ENCODE measurements around the gene CCR8. TPM values are rescaled to one million over a fixed set of nuclear protein-coding genes. Genes with fewer than 3 reads are reported as not detected.
"Not testable (repeated sequence)": the region's sequence is repeated elsewhere in the genome, so short reads cannot be mapped to it uniquely, and the experiment has no call there.

The CCR8 gene
- total RNA-seq, 1 donor from 2014 or later, result 12.8 TPM

- intact Hi-C loops (cut with micrococcal nuclease), result loop anchor here (1.0 to 2.0 kb wide), 2 partner anchors 11 to 14 kb away; no protein-coding TSS in a partner anchor
These were observed 17.5 kb downstream of the CCR8 start for GRCh38 chr3:39346785-39347585.

DNA sequence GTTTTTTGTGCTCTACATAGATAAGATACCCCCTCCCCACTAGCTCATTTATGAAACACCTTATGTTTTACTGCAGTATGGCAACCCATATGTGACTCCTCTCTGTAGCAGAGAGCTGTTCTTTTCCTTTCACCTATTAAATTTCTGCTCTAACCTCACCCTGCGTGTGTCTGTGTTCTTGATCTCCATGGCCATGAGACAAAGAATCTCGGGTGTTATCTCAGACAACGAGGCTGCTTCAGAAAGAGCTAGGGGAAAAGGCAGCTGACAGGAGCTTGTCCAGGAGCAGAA, 18.0 kb downstream of the CCR8 start:
- intact Hi-C loops (cut with micrococcal nuclease), result loop anchor here (2.0 kb wide), 1 partner anchor 15 kb away; no protein-coding TSS in a partner anchor

DNA sequence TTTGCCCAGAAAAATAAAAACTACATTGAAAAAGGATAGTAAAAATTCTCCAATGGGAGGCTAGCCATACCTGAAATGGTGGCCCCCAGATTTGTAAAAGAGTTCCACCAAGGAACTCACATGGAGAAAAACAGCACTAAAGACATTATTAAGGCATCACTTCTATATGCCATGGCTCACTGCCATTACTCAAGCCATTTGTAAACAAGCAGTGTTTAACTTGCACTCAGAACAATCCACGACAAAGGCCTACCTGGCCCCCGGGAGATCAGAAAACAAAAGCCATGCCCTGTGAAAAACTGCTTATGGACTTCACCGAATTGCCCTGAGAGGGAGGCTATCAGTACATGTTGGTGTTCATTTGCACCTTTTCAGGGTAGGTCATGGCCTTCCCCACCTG, 19.6 kb downstream of the CCR8 start:
- intact Hi-C loops (cut with micrococcal nuclease), result no loop called here

- intact Hi-C loops (cut with micrococcal nuclease), result no loop called here
These were observed 21.2 kb downstream of the CCR8 start for GRCh38 chr3:39350714-39351113.

DNA sequence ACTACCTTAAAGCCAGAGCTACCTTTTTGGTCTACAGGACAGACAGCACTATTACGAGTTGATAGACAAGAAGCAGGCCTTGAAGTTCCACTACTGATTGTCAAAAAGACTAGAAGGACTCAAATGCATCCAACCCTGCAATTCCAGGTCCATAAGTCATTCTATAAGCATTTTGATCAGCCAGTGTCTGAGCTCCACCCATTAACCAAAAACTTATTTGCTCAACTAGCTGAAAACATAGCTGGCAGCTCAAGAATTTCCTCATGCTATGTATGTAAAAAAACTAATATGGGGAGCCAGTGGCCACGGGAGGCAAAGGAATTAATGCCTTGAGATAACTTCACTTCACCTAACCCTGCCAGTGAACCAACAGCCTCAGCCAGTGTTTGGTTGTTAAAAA, 21.6 kb downstream of the CCR8 start:
- intact Hi-C loops (cut with micrococcal nuclease), result not testable (repeated sequence)

DNA sequence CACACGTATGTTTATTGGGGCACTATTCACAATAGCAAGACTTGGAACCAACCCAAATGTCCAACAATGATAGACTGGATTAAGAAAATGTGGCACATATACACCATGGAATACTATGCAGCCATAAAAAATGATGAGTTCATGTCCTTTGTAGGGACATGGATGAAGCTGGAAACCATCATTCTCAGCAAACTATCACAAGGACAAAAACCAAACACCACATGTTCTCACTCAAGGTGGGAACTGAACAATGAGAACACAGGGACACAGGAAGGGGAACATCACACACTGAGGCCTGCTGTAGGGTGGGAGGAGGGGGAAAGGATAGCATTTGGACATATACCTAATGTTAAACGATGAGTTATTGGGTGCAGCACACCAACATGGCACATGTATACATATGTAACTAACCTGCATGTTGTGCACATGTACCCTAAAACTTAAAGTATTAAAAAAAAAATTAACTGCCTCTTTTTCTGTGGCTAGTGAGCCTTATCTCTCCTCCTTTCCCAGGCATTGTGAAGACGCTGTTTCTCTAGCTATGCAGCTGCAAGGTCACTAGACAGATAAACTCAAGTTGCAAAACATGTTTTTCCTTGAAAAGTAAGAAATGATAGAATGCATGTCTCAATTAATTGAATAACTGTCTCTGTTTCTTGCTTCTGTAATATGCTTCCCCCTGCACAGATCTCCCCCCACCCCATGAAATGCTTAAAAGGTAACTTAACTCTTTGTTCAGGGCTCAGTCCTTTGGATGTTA, 23.8 kb downstream of the CCR8 start:
- intact Hi-C loops (cut with micrococcal nuclease), result not testable (repeated sequence)

DNA sequence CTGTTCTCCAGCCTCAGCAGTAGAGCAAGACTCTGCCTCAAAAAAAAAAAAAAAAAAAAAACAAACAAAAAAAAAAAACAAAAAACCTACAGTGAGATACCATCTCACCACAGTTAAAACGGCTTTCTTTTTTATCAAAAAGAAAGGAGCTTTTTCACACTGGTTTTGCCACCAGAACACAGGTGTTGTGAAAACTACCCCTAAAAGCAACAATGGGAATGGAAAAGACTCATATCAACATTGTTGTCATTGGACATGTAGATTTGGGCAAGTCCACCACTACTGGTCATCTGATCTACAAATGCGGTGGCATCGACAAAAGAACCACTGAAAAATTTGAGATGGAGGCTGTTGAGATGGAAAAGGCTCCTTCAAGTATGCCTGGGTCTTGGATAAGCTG, 28.8 kb downstream of the CCR8 start:
- intact Hi-C loops (cut with micrococcal nuclease), result loop anchor here (1.0 kb wide), 1 partner anchor 12 kb away; no protein-coding TSS in a partner anchor

- intact Hi-C loops (cut with micrococcal nuclease), result loop anchor here (1.0 to 5.0 kb wide), 8 partner anchors 17 to 309 kb away; partner anchors contain the start of genes RPSA, SCN11A, SLC25A38 and WDR48
These were observed 31.9 kb downstream of the CCR8 start for GRCh38 chr3:39361252-39361927.

GRCh38 chr3:39362192-39362591, 32.7 kb downstream of the CCR8 start:
- intact Hi-C loops (cut with micrococcal nuclease), result loop anchor here (5.0 kb wide), 2 partner anchors 70 to 310 kb away; partner anchors contain the start of genes SCN11A and WDR48

DNA sequence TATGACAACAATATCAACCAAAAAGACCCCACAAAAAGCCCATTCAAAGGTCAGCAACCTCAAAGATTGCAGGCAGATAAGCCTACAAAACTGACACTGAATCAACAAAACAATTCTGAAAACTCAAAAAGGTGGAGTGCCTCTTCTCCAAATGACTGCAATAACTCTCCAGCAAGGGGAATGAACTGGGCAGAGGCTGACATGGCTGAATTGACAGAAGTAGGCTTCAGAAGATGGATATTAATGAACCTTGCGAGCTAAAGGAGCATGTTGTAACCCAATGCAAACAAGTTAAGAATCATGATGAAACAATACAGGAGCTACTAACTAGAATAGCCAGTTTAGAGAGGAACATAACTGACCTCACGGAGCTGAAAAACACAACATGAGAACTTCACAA, 33.3 kb downstream of the CCR8 start:
- intact Hi-C loops (cut with micrococcal nuclease), result loop anchor here (5.0 kb wide), 2 partner anchors 71 to 311 kb away; partner anchors contain the start of genes SCN11A and WDR48

DNA sequence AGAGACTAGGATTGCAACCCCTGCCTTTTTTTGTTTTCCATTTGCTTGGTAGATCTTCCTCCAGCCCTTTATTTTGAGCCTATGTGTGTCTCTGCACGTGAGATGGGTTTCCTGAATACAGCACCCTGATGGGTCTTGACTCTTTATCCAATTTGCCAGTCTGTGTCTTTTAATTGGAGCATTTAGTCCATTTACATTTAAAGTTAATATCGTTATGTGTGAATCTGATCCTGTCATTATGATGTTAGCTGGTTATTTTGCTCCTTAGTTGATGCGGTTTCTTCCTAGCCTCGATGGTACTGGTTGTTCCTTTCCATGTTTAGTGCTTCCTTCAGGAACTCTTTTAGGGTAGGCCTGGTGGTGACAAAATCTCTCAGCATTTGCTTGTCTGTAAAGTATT, 40.9 kb downstream of the CCR8 start:
- intact Hi-C loops (cut with micrococcal nuclease), result not testable (repeated sequence)

DNA sequence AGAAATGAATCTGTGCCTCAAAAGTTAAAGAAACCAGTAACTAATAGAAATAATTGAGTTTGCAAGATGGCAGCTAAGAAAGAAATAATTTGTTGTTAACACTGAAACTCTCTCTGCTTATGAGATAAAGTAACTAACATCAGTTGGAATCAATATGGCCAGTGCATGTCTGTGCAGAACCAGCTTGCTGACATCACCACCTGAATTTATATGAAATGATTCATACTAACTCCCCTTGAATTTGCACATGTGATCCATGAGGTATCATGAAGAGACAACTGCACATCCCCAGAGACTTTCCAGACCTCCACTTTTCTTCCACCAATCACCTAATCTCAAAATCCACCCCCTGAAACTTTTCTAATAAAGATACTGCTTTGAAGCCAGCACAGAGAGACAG, 43.3 kb downstream of the CCR8 start:
- intact Hi-C loops (cut with micrococcal nuclease), result no loop called here

- intact Hi-C loops (cut with micrococcal nuclease), result no loop called here
These were observed 47.6 kb downstream of the CCR8 start for GRCh38 chr3:39376959-39377634.

- intact Hi-C loops (cut with micrococcal nuclease), result loop anchor here (1.0 to 2.0 kb wide), 8 partner anchors 17 to 277 kb away; partner anchors contain the start of gene CCR8
These were observed 48.6 kb downstream of the CCR8 start for GRCh38 chr3:39378088-39378487.

GRCh38 chr3:39378957-39379777, 49.7 kb downstream of the CCR8 start:
- intact Hi-C loops (cut with micrococcal nuclease), result loop anchor here (1.0 to 2.0 kb wide), 8 partner anchors 18 to 278 kb away; partner anchors contain the start of gene CCR8

DNA sequence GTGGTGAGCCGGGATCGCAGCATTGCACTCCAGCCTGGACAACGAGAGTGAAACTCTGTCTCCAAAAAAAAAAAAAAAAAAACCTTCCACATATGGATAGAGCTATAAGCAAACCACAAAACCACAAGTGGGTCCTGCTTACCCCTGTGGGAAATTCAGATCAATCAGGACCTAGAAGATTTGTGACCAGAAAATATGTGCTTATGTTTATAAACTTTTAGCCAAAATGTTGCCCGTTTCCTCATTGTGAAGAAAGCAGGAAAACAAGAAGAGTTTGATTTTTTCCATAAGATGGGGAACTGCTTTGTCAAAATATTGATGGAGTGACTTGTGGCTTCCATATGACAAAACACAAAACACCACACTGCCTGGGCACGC, 50.3 kb downstream of the CCR8 start:
- intact Hi-C loops (cut with micrococcal nuclease), result loop anchor here (2.0 to 10.0 kb wide), 2 partner anchors 51 to 925 kb away; partner anchors contain the start of genes ACVR2B and CCR8

DNA sequence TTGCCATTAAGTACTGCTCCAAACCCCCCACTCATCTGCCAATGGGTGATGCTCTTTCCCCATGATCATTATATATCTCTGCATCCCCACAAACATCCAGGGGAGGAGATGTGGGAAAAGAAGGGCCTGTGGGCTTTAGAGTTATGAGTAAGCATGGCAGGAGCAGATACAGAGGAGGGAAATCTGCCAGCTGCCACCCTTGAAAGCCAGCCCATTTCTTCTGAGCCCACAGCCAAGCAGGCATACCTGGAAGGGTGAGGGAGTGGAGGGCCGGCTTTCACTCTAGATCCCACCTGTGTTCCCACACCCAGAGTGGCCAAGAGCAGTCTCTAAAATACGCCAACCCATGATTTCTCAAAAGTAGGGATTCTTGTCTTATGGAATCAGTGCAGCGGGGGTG, 51.9 kb downstream of the CCR8 start:
- intact Hi-C loops (cut with micrococcal nuclease), result loop anchor here (10.0 kb wide), 1 partner anchor 927 kb away; the partner anchor contains the start of gene ACVR2B
